Measurements from ENCODE around the gene ECSCR.

The ECSCR gene

DNA sequence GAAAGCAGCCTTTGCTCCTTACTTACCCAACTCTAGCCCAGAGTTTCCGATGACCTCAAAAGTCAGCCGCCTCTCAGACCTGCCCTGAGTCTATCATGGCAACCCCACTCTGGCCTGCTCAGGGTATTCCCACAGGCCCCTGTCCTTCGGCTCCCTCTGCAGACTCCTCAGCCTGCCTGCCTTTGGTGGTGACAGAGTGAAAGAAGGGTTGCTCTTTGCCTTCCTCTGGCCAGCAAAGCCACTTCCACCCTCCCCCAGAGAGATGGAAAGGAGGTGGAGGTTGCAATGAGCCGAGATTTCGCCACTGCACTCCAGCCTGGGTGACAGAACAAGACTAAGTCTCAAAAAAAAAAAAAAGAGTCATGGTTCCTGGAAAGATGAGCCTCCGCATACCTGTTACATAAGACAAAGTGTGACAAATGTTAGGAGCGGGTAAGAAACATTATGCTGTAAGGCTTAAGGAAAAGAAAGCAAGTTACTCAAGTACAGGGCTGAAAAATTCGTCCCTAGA is 5.9 kb upstream of the ECSCR start:
- Histone ChIP-seq H3K4me1 (ENCODE audit: insufficient read depth, low read length) (peaks cover 10% of the 10 kb centered on the region), H3K36me3 (ENCODE audit: insufficient read depth, low read length) (no peaks in the 10 kb centered on the region), H2AFZ (ENCODE audit: low read depth, low read length) (no peak overlapping the region), H3K4me3 (ENCODE audit: low read length) (no peak overlapping the region), H3K27me3 (ENCODE audit: insufficient read depth, low read length) (no peaks in the 10 kb centered on the region), H3K9me3 (ENCODE audit: low read length) (no peaks in the 10 kb centered on the region)

DNA sequence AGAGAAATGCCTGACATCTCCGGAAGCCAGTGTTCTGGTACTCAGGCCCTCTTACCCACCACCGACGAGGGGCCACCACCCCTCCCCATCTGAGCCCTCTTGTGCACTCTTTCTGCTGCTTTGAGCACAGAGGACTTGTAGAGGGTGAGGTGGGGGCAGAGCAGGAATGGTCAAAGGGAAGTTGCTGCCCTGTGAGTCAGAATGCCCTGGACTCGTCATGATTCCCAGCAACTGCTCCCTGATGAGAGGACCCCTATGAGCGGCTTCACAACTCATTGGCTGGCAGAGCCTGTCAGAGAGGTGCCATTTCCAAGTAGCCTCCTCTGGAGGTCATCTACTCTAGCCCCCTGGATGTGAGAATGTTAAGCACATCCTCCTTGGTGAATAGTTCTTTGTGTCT is 845 bp downstream of the ECSCR start:
- Histone ChIP-seq H3K36me3 (ENCODE audit: insufficient read depth, low read length) (no peaks in the 10 kb centered on the region), H3K4me1 (ENCODE audit: insufficient read depth, low read length) (peaks cover 2% of the 10 kb centered on the region), H3K4me3 (ENCODE audit: low read length) (no peak overlapping the region), H3K27me3 (ENCODE audit: insufficient read depth, low read length) (no peaks in the 10 kb centered on the region), H3K9me3 (ENCODE audit: low read length) (no peaks in the 10 kb centered on the region), H2AFZ (ENCODE audit: low read depth, low read length) (no peak overlapping the region)

DNA sequence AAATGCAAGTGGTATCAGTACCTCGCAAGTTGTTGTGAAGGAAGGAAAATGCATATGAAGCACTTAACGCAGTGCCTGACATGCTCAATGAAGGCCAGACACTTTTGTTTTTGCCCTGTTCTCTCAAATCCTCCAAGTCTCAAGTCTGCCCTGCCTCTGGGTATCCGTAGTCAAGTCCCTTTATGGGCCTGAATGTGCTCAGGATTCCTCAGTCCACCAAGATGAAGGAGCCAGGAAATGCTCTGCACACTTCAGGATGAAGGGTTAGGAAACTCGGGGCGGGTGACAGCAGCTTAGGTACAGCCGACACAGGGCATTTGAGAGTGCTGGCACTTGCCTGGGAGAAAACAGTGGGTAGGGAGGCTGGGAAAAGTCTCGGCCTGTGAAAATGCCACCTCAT is 1.4 kb downstream of the ECSCR start:
- no peak overlapping the region for H3K4me3 ChIP-seq (ENCODE audit: low read length)
- H3K4me1 ChIP-seq (ENCODE audit: insufficient read depth, low read length), result peaks cover 2% of the 10 kb centered on the region
- no peaks in the 10 kb centered on the region for H3K27me3 ChIP-seq (ENCODE audit: insufficient read depth, low read length)

DNA sequence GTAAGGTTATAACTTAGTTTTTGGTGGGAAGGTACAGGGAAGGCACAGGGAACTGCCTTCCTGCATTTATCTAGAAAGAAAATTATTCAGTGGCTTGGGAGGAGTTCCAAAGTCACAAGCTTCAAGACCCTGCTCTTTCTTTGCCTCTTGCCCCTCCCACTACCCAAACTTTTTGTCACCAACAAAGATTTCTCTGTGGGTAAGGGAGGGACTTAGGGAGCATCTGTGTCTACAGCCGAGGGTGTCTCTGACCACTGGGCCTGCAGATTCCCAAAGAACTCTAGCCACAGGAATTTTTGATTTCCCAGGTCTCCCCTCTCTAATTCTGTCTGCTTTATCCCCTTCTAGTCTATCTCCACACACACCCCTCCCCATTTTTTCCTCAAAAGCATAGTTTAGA is 2.1 kb downstream of the ECSCR start:
- Histone ChIP-seq H3K36me3 (ENCODE audit: insufficient read depth, low read length) (no peaks in the 10 kb centered on the region), H3K27me3 (ENCODE audit: insufficient read depth, low read length) (no peaks in the 10 kb centered on the region), H3K9me3 (ENCODE audit: low read length) (no peaks in the 10 kb centered on the region), H3K4me3 (ENCODE audit: low read length) (no peak overlapping the region), H2AFZ (ENCODE audit: low read depth, low read length) (no peak overlapping the region), H3K4me1 (ENCODE audit: insufficient read depth, low read length) (peaks cover 2% of the 10 kb centered on the region)

More for the DNA sequence above, 1.4 kb downstream of the ECSCR start:
- no peak overlapping the region for H2AFZ ChIP-seq (ENCODE audit: low read depth, low read length)
- no peaks in the 10 kb centered on the region for H3K36me3 ChIP-seq (ENCODE audit: insufficient read depth, low read length)
- H3K9me3 ChIP-seq (ENCODE audit: low read length), result no peaks in the 10 kb centered on the region

DNA sequence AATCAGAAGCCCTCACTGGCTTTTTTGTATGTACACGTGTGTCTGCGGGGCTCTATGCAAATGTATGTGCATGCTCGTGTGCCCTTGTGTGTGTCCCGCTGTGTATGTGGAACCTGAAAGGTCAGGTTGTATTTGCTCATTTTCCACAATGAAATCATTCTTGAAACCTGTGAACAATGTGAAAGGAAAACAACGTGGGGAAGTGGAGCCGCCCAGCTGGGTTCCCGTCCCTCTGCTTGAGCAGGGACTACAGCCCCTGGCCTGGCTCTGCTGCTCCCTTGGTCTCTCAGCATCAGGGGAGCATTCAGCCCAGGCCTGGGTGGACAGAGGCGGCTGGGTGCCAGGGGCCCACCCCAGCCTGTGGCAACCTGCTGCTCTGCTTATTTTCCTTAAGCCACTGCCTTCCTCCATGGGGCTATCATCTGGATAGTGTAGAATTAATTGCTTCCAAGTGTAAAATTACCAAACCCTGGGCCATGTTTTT is 3.0 kb downstream of the ECSCR start:
- Histone ChIP-seq H3K9me3 (ENCODE audit: low read length) (no peaks in the 10 kb centered on the region), H3K4me3 (ENCODE audit: low read length) (no peak overlapping the region), H2AFZ (ENCODE audit: low read depth, low read length) (no peak overlapping the region), H3K36me3 (ENCODE audit: insufficient read depth, low read length) (no peaks in the 10 kb centered on the region), H3K27me3 (ENCODE audit: insufficient read depth, low read length) (no peaks in the 10 kb centered on the region), H3K4me1 (ENCODE audit: insufficient read depth, low read length) (peaks cover 2% of the 10 kb centered on the region)

DNA sequence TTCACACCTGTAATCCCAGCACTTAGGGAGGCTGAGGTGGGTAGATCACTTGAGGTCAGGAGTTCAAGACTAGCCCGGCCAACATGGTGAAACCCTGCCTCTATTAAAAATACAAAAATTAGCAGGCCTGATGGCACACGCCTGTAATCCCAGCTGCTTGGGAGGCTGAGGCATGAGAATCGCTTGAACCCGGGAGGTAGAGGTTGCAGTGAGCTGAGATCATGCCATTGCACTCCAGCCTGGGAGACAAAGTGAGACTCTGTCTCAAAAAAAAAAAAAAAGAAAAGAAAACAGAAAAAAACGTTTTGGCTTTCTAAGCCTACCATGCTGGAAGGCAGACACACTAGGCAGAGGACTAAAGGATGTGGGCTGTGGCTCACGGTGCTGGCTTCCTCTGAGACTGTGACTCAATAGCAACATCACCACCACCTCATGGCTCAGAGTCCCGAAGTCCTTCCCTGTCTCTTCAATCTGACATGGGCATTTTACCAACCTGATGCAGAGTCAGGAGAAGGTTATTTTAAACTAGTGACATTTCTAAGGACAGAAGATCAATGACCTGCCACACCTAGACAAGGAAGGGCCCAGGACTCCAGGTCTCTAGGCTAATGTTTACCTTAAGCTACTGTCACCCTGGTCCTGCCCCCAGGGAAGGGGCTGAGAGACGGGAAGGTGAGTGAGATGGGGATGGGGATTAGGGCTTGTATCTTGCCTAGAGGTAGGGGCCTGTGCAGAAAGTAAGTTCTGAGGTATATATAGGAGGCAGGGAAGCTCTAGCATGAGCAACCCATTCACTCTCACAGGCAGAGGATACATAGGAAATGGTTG is 3.7 kb downstream of the ECSCR start:
- Histone ChIP-seq H3K27me3 (ENCODE audit: insufficient read depth, low read length) (no peaks in the 10 kb centered on the region), H2AFZ (ENCODE audit: low read depth, low read length) (no peak overlapping the region), H3K4me3 (ENCODE audit: low read length) (no peak overlapping the region), H3K4me1 (ENCODE audit: insufficient read depth, low read length) (peaks cover 2% of the 10 kb centered on the region), H3K9me3 (ENCODE audit: low read length) (no peaks in the 10 kb centered on the region), H3K36me3 (ENCODE audit: insufficient read depth, low read length) (no peaks in the 10 kb centered on the region)

DNA sequence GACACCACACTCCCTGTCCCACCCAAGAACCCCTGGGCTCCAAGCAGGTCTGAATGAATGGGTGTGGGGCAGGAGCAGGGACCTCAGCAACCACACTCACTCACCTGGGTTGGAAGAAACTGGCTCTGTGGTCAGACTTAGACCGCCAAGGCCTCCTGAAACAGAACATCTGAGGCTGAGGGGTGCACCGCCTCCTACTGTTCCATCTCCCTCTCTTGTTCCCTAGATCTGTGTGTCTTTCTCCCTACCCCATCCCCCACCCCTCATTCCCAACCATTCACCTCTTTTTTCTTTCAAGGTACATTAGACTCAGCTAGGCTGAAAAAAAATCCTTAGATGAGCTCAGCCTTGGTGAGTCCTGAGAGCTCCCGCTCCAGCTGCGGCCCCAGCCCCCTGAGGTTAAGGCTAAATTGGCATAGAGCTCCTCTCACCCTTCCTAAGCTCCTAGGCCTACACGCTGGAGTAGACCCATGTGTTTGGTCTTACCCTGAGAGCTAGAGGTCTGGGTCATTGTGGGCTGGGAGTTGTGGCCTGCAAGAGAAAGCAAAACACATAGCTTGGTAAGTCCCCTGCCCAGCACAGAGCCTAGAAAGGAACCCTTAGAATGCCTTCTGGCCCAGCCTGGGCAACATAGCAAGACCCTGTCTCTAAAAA is 4.8 kb downstream of the ECSCR start:
- H3K9me3 ChIP-seq (ENCODE audit: low read length), result no peaks in the 10 kb centered on the region
- H3K4me1 ChIP-seq (ENCODE audit: insufficient read depth, low read length), result peaks cover under 1% of the 10 kb centered on the region
- H2AFZ ChIP-seq (ENCODE audit: low read depth, low read length), result no peak overlapping the region
- H3K27me3 ChIP-seq (ENCODE audit: insufficient read depth, low read length), result no peaks in the 10 kb centered on the region
- H3K36me3 ChIP-seq (ENCODE audit: insufficient read depth, low read length), result no peaks in the 10 kb centered on the region
- no peak overlapping the region for H3K4me3 ChIP-seq (ENCODE audit: low read length)

DNA sequence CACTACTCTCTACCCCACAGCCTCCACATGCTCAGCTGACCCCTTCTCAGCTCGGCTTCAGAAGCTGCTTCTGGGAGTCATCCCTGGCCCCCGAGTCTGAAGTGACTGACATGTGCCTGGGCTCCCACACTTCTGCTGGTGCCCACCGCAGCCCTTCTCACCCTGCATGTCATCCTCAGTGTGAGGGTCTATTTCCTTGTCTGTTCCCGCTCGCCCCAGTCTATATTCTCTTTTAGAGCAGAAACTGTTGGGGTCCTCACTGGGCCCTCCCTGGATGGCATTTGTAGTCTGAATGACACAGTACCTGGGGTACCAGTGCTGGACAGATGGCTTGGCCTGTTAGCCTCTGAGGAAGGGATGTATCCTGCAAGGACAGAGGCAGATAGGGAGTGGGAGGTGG is 5.3 kb downstream of the ECSCR start:
- H3K4me1 ChIP-seq (ENCODE audit: insufficient read depth, low read length), result no peaks in the 10 kb centered on the region
- no peaks in the 10 kb centered on the region for H3K9me3 ChIP-seq (ENCODE audit: low read length)
- H3K36me3 ChIP-seq (ENCODE audit: insufficient read depth, low read length), result no peaks in the 10 kb centered on the region
- no peak overlapping the region for H3K4me3 ChIP-seq (ENCODE audit: low read length)
- H2AFZ ChIP-seq (ENCODE audit: low read depth, low read length), result no peak overlapping the region
- no peaks in the 10 kb centered on the region for H3K27me3 ChIP-seq (ENCODE audit: insufficient read depth, low read length)

DNA sequence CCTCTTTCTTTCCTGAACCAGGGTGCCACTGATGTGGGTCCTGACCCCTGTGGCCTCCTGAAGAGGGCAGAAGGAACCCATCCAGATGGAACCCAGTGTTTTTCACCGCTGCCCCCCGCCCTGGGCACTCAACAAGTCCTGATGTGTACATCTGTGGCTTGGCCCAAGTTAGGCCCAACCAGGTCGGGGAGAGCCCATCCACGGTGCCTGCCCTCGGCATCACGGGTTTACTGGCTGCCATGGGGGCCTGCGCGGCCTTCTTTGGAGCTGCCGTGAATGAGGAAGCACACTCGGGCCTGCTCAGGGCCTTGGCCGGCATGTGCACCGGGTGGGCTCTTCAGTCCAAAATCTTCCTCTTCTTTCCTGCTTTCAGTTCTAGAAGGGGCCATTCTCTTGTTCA is 5.8 kb downstream of the ECSCR start:
- H3K27me3 ChIP-seq (ENCODE audit: insufficient read depth, low read length), result no peaks in the 10 kb centered on the region
- no peaks in the 10 kb centered on the region for H3K36me3 ChIP-seq (ENCODE audit: insufficient read depth, low read length)
- H3K9me3 ChIP-seq (ENCODE audit: low read length), result no peaks in the 10 kb centered on the region
- no peak overlapping the region for H2AFZ ChIP-seq (ENCODE audit: low read depth, low read length)
- no peak overlapping the region for H3K4me3 ChIP-seq (ENCODE audit: low read length)
- H3K4me1 ChIP-seq (ENCODE audit: insufficient read depth, low read length), result no peaks in the 10 kb centered on the region

DNA sequence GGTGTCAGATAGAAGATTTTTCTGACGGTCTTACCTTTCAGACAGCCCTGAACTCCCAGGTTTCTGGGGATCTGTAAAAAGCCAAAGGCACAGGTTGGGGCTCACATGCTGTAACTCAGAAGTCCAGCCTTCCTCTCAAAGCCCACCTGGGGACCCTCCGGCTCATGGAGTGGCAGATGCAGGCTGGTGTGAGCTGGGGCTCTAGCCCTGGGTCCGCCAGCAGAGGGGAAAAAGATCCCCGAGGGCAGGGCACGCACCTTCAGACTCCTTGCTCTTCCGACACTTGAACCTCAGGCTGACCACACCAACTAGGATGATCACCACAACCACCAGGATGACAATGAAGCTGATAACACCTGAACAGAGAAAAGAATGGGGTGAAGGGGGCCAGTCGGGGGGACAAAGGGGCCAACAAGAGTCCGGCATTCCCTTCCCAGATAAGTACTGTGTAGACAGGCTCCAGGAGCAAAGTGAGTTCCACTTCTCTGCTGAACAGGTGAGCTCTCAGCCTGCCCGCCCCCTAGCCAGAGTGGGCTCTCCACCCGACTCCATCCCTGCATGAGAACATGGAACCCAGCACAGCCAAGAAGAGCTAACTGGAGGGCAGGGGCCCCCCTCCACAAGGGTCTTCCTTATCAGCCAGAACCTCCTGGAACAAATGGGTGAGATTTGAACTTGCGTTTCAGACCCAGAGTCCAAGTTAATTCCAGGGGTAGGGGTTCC is 7.8 kb downstream of the ECSCR start:
- no peaks in the 10 kb centered on the region for H3K36me3 ChIP-seq (ENCODE audit: insufficient read depth, low read length)
- no peak overlapping the region for H2AFZ ChIP-seq (ENCODE audit: low read depth, low read length)
- H3K9me3 ChIP-seq (ENCODE audit: low read length), result no peaks in the 10 kb centered on the region
- H3K4me1 ChIP-seq (ENCODE audit: insufficient read depth, low read length), result no peaks in the 10 kb centered on the region
- H3K27me3 ChIP-seq (ENCODE audit: insufficient read depth, low read length), result no peaks in the 10 kb centered on the region
- no peak overlapping the region for H3K4me3 ChIP-seq (ENCODE audit: low read length)

DNA sequence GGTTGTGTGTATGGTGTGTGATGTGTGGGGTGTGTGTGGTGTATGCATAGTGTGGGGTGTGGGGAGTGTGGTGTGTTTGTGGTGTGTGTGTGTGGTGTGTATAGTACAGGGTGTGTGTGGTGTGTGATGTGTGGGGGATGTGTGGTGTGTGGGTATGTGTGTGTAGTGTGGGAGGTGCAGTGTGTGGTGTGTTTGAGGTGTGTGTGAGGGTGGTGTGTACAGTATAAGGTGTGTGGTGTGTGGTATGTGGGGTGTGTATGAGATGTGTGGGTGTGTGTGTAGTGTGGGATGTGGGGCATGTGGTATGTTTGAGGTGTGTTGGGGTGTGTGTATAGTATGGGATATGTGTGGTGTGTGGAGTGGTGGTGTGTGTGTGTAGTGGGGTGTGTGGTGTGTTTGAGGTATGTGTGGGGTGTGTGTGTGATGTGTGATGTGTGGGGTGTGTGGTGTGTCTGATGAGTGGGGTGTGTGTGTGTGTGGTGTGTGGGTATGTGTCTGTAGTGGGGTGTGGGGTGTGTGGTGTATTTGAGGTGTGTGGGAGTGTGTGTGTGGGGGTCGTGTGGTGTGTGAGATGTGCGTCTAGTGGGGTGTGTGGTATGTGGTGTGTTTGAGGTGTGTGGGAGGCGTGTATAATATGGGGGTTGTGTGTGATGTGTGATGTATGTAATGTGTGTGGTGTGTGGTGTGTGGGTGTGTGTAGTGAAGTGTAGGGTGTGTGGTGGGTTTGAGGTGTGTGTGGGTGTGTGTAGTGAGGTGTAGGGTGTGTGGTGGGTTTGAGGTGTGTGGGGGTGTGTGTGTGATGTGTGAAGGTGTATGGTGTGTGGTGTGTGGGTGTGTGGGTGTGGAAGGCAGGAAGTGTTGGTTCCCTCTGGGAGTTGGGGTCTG is 8.6 kb downstream of the ECSCR start:
- no peak overlapping the region for H3K4me3 ChIP-seq (ENCODE audit: low read length)
- no peaks in the 10 kb centered on the region for H3K9me3 ChIP-seq (ENCODE audit: low read length)
- no peaks in the 10 kb centered on the region for H3K4me1 ChIP-seq (ENCODE audit: insufficient read depth, low read length)
- H3K36me3 ChIP-seq (ENCODE audit: insufficient read depth, low read length), result no peaks in the 10 kb centered on the region
- no peaks in the 10 kb centered on the region for H3K27me3 ChIP-seq (ENCODE audit: insufficient read depth, low read length)
- no peak overlapping the region for H2AFZ ChIP-seq (ENCODE audit: low read depth, low read length)

DNA sequence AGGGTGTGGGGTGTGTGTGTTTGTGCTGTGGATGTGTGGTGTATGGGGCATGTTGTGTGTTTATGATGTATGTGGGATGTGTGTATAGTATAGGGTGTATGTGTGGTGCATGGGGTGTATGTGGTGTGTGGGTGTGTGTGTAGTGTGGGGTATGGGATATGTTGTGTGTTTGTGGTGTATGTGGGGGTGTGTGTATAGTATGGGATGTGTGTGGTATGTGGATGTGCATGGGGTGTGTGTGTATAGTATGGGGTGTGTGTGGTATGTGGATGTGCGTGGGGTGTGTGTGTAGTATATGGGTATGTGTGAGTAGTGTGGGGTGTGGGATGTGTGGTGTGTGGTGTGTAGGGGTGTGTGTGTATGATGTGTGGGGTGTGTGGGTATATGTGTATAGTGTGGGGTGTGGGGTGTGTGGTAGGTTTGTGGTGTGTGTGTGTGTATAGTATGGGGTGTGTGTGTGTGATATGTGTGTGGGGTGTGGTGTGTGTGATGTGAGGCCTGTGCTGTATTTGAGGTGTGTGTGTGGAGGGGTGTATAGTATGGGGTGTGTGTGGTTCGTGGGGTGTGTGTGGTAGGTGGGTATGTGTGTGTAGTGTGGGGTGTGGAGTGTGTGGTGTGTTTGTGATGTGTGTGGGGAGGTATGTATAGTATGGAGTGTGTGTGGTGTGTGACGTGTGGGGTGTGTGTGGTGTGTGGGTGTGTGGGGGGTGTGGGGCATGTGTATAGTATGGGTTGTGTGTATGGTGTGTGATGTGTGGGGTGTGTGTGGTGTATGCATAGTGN is 10.5 kb downstream of the ECSCR start:
- Histone ChIP-seq H2AFZ (ENCODE audit: low read depth, low read length) (no peak overlapping the region), H3K4me3 (ENCODE audit: low read length) (no peak overlapping the region), H3K27me3 (ENCODE audit: insufficient read depth, low read length) (no peaks in the 10 kb centered on the region), H3K36me3 (ENCODE audit: insufficient read depth, low read length) (no peaks in the 10 kb centered on the region), H3K9me3 (ENCODE audit: low read length) (no peaks in the 10 kb centered on the region), H3K4me1 (ENCODE audit: insufficient read depth, low read length) (no peaks in the 10 kb centered on the region)
